ACC112 (cell line): Measurements from ENCODE around the gene FAM168A.

Experiments
- H2AFZ ChIP-seq: fragments of 200-600 bp; sonication (generic); one replicate; pipeline ENCODE4 v1.6.0; 2017; ENCODE audit warnings: antibody characterized with exemption, low read length; ENCODE audit not compliant: unreplicated experiment
- H3K27ac ChIP-seq: fragments of 200-600 bp; sonication (generic); 2 replicates; pipeline ENCODE4 v1.5.1; 2014; ENCODE audit warnings: low read depth, mild to moderate bottlenecking, antibody characterized with exemption, low read length, moderate library complexity
- H3K27me3 ChIP-seq: fragments of 200-600 bp; sonication (generic); 2 replicates; pipeline ENCODE4 v1.6.1; 2014; ENCODE audit warnings: mild to moderate bottlenecking, antibody characterized with exemption, low read length, moderate library complexity, mixed read lengths; ENCODE audit not compliant: insufficient read depth
- H3K36me3 ChIP-seq: fragments of 200-600 bp; sonication (generic); 2 replicates; pipeline ENCODE4 v1.6.1; 2016; ENCODE audit warnings: mild to moderate bottlenecking, antibody characterized with exemption, low read length, moderate library complexity, mixed read lengths; ENCODE audit not compliant: insufficient read depth
- H3K4me1 ChIP-seq: fragments of 200-600 bp; sonication (generic); one replicate; pipeline ENCODE4 v1.6.1; 2016; ENCODE audit warnings: low read length, mixed read lengths; ENCODE audit not compliant: insufficient read depth, unreplicated experiment, control insufficient read depth
- H3K4me3 ChIP-seq: fragments of 200-600 bp; sonication (generic); 2 replicates; pipeline ENCODE4 v1.5.1; 2014; ENCODE audit warnings: mild to moderate bottlenecking, low read depth, low read length
- H3K79me2 ChIP-seq: fragments of 200-600 bp; sonication (generic); one replicate; pipeline ENCODE4 v1.6.0; 2016; ENCODE audit warnings: low read length; ENCODE audit not compliant: control insufficient read depth, unreplicated experiment, insufficient read depth

The FAM168A gene

GRCh38 chr11:73520353-73521061 lies 77.4 kb downstream of the FAM168A start:
- Histone ChIP-seq H3K27me3 (no peaks in the 10 kb centered on the region), H3K36me3 (no peaks in the 10 kb centered on the region), H3K4me1 (peaks cover 18% of the 10 kb centered on the region), H3K27ac (no peak overlapping the region), H3K79me2 (no peaks in the 10 kb centered on the region), H2AFZ (no peak overlapping the region), H3K4me3 (no peak overlapping the region)

- H3K4me1 ChIP-seq = peaks cover 18% of the 10 kb centered on the region
- no peak overlapping the region for H3K4me3 ChIP-seq
- no peaks in the 10 kb centered on the region for H3K36me3 ChIP-seq
- H2AFZ ChIP-seq = no peak overlapping the region
- no peaks in the 10 kb centered on the region for H3K27me3 ChIP-seq
- H3K79me2 ChIP-seq = no peaks in the 10 kb centered on the region
- no peak overlapping the region for H3K27ac ChIP-seq
These were observed 78.6 kb downstream of the FAM168A start for GRCh38 chr11:73519266-73519665.

GRCh38 chr11:73518195-73518594 lies 79.7 kb downstream of the FAM168A start:
- no peaks in the 10 kb centered on the region for H3K27me3 ChIP-seq
- no peak overlapping the region for H2AFZ ChIP-seq
- no peak overlapping the region for H3K4me3 ChIP-seq
- no peaks in the 10 kb centered on the region for H3K36me3 ChIP-seq
- no peak overlapping the region for H3K27ac ChIP-seq
- H3K79me2 ChIP-seq = no peaks in the 10 kb centered on the region
- H3K4me1 ChIP-seq = peaks cover 18% of the 10 kb centered on the region

GRCh38 chr11:73516080-73516479 lies 81.8 kb downstream of the FAM168A start:
- Histone ChIP-seq H2AFZ (no peak overlapping the region), H3K27ac (no peak overlapping the region), H3K79me2 (no peaks in the 10 kb centered on the region), H3K27me3 (no peaks in the 10 kb centered on the region), H3K4me1 (peaks cover 8% of the 10 kb centered on the region), H3K4me3 (no peak overlapping the region), H3K36me3 (no peaks in the 10 kb centered on the region)

GRCh38 chr11:73513707-73514106 lies 84.2 kb downstream of the FAM168A start:
- Histone ChIP-seq H3K27ac (no peak overlapping the region), H3K4me3 (no peak overlapping the region), H3K27me3 (no peaks in the 10 kb centered on the region), H2AFZ (no peak overlapping the region), H3K79me2 (no peaks in the 10 kb centered on the region), H3K36me3 (no peaks in the 10 kb centered on the region), H3K4me1 (no peaks in the 10 kb centered on the region)

- Histone ChIP-seq H3K27me3 (no peaks in the 10 kb centered on the region), H3K27ac (no peak overlapping the region), H3K79me2 (peaks cover 4% of the 10 kb centered on the region), H3K4me1 (peaks cover 14% of the 10 kb centered on the region), H3K4me3 (no peak overlapping the region), H3K36me3 (no peaks in the 10 kb centered on the region), H2AFZ (no peak overlapping the region)
These were observed 87.0 kb downstream of the FAM168A start for GRCh38 chr11:73510877-73511276.

- Histone ChIP-seq H3K4me3 (no peak overlapping the region), H3K79me2 (peaks cover 4% of the 10 kb centered on the region), H3K27ac (no peak overlapping the region), H3K27me3 (no peaks in the 10 kb centered on the region), H3K36me3 (no peaks in the 10 kb centered on the region), H3K4me1 (peaks cover 14% of the 10 kb centered on the region), H2AFZ (no peak overlapping the region)
These were observed 87.8 kb downstream of the FAM168A start for GRCh38 chr11:73510106-73510505.

- no peak overlapping the region for H3K27ac ChIP-seq
These were observed 88.7 kb downstream of the FAM168A start for GRCh38 chr11:73509188-73509587.

GRCh38 chr11:73508243-73509176 lies 89.4 kb downstream of the FAM168A start:
- no peaks in the 10 kb centered on the region for H3K27me3 ChIP-seq
- H3K79me2 ChIP-seq = peaks cover 7% of the 10 kb centered on the region

More at GRCh38 chr11:73509188-73509587, 88.7 kb downstream of the FAM168A start:
- Histone ChIP-seq H3K79me2 (peaks cover 4% of the 10 kb centered on the region), H3K27me3 (no peaks in the 10 kb centered on the region), H2AFZ (no peak overlapping the region), H3K4me3 (no peak overlapping the region), H3K36me3 (no peaks in the 10 kb centered on the region), H3K4me1 (peaks cover 14% of the 10 kb centered on the region)

GRCh38 chr11:73507086-73507485 lies 90.8 kb downstream of the FAM168A start:
- no peak overlapping the region for H3K27ac ChIP-seq
- peaks cover 9% of the 10 kb centered on the region for H3K79me2 ChIP-seq
- H3K36me3 ChIP-seq = no peaks in the 10 kb centered on the region
- H3K27me3 ChIP-seq = no peaks in the 10 kb centered on the region
- peaks cover 14% of the 10 kb centered on the region for H3K4me1 ChIP-seq
- H2AFZ ChIP-seq = no peak overlapping the region
- H3K4me3 ChIP-seq = no peak overlapping the region

More at GRCh38 chr11:73508243-73509176, 89.4 kb downstream of the FAM168A start:
- no peak overlapping the region for H3K4me3 ChIP-seq
- H2AFZ ChIP-seq = no peak overlapping the region
- peaks cover 14% of the 10 kb centered on the region for H3K4me1 ChIP-seq
- no peaks in the 10 kb centered on the region for H3K36me3 ChIP-seq
- H3K27ac ChIP-seq = no peak overlapping the region
